ENCODE measurements around the gene C10orf143. TPM values are rescaled to one million over a fixed set of nuclear protein-coding genes. Genes with fewer than 3 reads are reported as not detected.

Gene C10orf143
- total RNA-seq, 4 donors from 2014 or later: 1.5 to 8.6 (median 3.7) TPM

- Histone ChIP-seq H3K27ac (no peak overlapping the region), H3K4me1 (peaks cover 0 to 3% (median 0%) of the 10 kb centered on the region in 4 donors), H3K36me3 (no peaks in the 10 kb centered on the region), H3K9me3 (no peaks in the 10 kb centered on the region), H3K27me3 (no peaks in the 10 kb centered on the region), H3K4me3 (no peak overlapping the region)
- WGBS, 2 donors: 36 to 54% methylated on average over 6 of the region's 6 CpGs
- no peak for DNase-seq (ENCODE audit: low spot score in 2 of 2)
- no peak for TF ChIP-seq EP300 (IDR thresholded peaks at IDR 0.05)
- TF ChIP-seq POLR2A (IDR thresholded peaks at IDR 0.05): no peak
- TF ChIP-seq, protein P1, sequence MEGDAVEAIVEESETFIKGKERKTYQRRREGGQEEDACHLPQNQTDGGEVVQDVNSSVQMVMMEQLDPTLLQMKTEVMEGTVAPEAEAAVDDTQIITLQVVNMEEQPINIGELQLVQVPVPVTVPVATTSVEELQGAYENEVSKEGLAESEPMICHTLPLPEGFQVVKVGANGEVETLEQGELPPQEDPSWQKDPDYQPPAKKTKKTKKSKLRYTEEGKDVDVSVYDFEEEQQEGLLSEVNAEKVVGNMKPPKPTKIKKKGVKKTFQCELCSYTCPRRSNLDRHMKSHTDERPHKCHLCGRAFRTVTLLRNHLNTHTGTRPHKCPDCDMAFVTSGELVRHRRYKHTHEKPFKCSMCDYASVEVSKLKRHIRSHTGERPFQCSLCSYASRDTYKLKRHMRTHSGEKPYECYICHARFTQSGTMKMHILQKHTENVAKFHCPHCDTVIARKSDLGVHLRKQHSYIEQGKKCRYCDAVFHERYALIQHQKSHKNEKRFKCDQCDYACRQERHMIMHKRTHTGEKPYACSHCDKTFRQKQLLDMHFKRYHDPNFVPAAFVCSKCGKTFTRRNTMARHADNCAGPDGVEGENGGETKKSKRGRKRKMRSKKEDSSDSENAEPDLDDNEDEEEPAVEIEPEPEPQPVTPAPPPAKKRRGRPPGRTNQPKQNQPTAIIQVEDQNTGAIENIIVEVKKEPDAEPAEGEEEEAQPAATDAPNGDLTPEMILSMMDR (IDR thresholded peaks at IDR 0.05): no peak
Measured at GRCh38 chr10:130022086-130022485, 88.5 kb downstream of the C10orf143 start.

- TF ChIP-seq, protein P1 (IDR thresholded peaks at IDR 0.05): no peak
- TF ChIP-seq POLR2A (IDR thresholded peaks at IDR 0.05): no peak
- Histone ChIP-seq H3K27ac (no peak overlapping the region), H3K4me3 (no peak overlapping the region), H3K27me3 (no peaks in the 10 kb centered on the region), H3K4me1 (peaks cover 0 to 3% (median 0%) of the 10 kb centered on the region in 4 donors), H3K9me3 (no peaks in the 10 kb centered on the region), H3K36me3 (no peaks in the 10 kb centered on the region)
- WGBS, 2 donors: 72 to 75% methylated on average over 12 of the region's 12 CpGs
- peak in 1 of 2 donors; percentile 20 for DNase-seq (ENCODE audit: low spot score in 2 of 2)
Measured at GRCh38 chr10:130021383-130021950, 89.2 kb downstream of the C10orf143 start.

- no peak for DNase-seq (ENCODE audit: low spot score in 2 of 2)
- 59 to 63% methylated on average over 11 to 17 of the region's 19 CpGs for WGBS, 2 donors
- TF ChIP-seq, protein P1 (IDR thresholded peaks at IDR 0.05): no peak
- TF ChIP-seq EP300 (IDR thresholded peaks at IDR 0.05): no peak
Measured at GRCh38 chr10:130020651-130021382, 89.8 kb downstream of the C10orf143 start.

DNA sequence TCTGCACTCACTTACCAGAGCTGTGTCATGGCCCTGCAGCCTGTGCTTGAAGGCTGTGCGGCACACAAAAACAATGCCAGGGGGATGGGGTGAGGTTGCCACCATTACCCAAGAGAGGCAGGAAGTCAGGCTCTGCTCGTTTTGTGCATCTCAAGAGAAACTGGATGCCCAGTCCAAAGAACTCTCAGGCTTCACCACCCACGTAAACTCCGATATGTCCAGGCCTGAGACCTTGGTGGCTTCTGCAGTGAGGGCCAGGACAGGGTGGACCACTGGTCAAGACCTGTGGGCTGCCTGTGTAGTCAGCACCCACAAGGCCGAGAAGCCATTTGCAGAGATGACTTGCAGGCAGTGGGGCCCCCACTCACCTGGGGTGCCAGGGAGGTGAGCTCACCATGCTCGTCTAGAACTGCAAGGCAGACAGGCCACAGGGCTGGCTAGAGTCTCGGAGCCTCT is 91.9 kb downstream of the C10orf143 start:
- WGBS, 2 donors: 71 to 75% methylated on average over 4 to 6 of the region's 7 CpGs
- DNase-seq (ENCODE audit: low spot score in 2 of 2): no peak

More at GRCh38 chr10:130020651-130021382, 89.8 kb downstream of the C10orf143 start:
- Histone ChIP-seq H3K27ac (no peak overlapping the region), H3K4me1 (peaks cover 0 to 3% (median 0%) of the 10 kb centered on the region in 4 donors), H3K4me3 (no peak overlapping the region), H3K27me3 (no peaks in the 10 kb centered on the region), H3K9me3 (no peaks in the 10 kb centered on the region), H3K36me3 (no peaks in the 10 kb centered on the region)

More for the DNA sequence above, 91.9 kb downstream of the C10orf143 start:
- Histone ChIP-seq H3K9me3 (no peaks in the 10 kb centered on the region), H3K36me3 (no peaks in the 10 kb centered on the region), H3K4me3 (no peak overlapping the region), H3K27ac (no peak overlapping the region), H3K27me3 (no peaks in the 10 kb centered on the region), H3K4me1 (peaks cover 0 to 13% (median 0%) of the 10 kb centered on the region in 4 donors)
- TF ChIP-seq POLR2A (IDR thresholded peaks at IDR 0.05) (no peak), EP300 (IDR thresholded peaks at IDR 0.05) (no peak)
- TF ChIP-seq, protein P1 (IDR thresholded peaks at IDR 0.05): no peak

Measured in tibial nerve (tissue), 4 donors.